ENCODE data around the gene MPRIP.

- TF ChIP-seq CTCF (IDR thresholded peaks at IDR 0.05; ENCODE audit: borderline replicate concordance, extremely low read depth, low read length, poor library complexity, severe bottlenecking) (no peak), EZH2 (IDR thresholded peaks at IDR 0.05; ENCODE audit: borderline replicate concordance, low read depth, low read length, severe bottlenecking) (no peak)
These were observed 1.2 kb upstream of the MPRIP start for GRCh38 chr17:17041018-17041521.

Data from DND-41 (cell line).